UCSD-AML1 (cell line): ENCODE data around the gene CYTH1.
"Not testable (repeated sequence)": the region's sequence is repeated elsewhere in the genome, so short reads cannot be mapped to it uniquely, and the experiment has no call there.

Experiments
- DNase-seq: peaks from one replicate; lab custom pipeline; 2025; ENCODE audit not compliant: unreplicated experiment; lab: John Stamatoyannopoulos, UW

The CYTH1 gene

DNA sequence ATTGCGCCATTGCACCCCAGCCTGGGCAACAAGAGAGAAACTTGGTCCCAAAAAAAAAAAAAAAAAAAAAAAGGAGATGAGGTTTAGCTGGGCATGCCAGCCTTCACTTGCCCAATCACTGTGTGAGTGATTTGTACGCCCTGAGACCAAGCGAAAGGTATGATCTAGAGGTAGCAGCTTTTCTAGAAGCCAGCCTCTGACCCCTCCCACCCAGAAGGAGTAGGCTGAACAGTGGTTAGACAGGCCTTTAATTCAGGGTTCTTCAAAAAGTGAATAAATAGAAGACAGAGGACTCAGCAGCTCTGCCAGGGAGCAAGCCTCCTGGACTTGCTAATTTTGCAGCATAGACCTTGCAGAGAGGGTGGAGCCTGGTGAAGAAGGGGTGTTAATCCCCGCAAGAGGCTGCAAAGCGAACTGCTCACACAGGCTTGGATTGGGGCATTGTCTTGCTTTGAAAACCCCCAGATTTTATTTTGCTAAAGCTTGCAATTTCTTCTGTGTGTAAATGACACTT lies 7.1 kb upstream of the CYTH1 start:
- DNase-seq, result no peak

DNA sequence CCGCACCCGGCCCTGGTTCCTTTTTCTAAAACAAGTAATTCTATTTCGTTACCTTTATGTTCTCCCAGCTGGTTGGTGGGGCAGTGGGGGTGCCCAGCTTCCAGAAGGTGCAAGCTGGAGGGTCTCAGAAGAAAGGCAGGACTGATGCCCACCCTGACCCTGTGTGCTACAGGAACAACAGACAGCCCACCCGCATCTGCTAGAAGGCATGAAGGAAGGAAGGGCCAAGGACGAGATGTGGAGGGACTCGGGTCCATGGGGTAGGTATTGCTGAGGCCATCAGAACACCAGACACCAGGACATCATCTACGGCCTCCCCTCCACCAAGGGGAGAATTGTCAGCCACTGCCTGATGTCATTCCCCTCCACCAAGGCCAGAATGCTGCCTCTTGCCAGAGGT lies 6.4 kb upstream of the CYTH1 start:
- DNase-seq, result no peak

DNA sequence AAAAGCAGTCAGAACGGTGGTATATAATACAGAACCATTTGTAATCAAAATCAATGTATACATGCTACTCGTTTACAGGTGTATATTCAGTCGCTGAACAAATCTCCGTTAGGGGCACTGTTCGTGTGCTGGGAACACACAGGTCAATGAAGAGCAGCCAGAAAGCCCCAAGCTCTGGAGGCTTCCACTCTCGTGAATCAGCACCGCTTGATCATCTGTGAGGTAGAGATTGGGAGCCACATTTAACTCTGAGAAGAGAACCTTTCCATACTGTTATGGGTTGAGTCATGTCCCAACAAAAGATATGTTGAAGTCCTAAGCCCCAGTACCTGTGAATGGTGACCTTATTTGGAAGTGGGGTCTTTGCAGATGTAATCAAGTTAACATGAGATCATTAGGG lies 5.4 kb upstream of the CYTH1 start:
- no peak for DNase-seq

DNA sequence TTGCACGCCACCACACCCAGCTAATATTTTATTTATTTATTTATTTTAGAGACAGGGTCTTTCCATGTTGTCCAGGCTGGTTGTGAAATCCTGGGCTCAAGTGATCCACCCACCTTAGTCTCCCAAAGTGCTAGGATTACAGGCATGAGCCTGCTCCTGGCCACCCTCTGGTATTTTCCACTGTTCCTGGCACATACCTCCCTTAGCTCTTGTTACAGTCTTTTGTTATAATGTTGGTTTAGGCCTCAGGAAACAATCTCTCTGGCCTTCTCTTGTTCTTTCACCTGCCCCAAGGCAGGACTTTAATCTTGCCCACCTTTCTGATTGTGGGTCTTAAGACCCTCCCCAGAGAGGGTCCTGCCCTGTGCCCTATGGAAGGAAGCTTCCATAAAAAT lies 3.6 kb upstream of the CYTH1 start:
- no peak for DNase-seq

DNA sequence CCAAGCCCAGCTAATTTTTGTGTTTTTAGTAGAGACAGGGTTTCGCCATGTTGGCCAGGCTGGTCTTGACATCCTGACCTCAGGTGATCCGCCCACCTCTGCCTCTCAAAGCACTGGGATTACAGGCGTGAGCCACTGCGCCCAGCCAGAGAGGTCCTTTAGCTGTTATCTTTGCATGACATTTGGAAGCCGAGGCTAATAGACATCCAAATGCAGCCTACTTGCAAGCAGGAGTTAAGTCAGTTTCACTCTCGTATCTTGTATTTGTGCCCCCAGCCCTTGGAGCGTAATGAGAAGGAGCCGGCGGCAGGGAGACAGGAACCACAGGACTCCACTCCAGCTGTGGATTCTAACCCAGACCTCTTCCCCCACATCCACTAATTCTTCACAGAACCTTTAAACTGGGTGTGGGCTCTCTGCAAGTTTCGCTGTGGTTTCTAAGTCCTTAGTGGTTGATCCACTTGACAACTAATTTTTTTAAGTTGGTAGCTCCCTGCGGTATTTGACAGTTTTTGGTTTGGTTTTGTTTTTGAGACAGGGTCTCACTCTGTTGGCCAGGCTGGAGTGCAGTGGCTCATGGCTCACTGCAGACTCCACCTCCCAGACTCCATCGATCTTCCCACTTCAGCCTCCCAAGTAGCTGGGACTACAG lies 3.1 kb upstream of the CYTH1 start:
- DNase-seq, result no peak

DNA sequence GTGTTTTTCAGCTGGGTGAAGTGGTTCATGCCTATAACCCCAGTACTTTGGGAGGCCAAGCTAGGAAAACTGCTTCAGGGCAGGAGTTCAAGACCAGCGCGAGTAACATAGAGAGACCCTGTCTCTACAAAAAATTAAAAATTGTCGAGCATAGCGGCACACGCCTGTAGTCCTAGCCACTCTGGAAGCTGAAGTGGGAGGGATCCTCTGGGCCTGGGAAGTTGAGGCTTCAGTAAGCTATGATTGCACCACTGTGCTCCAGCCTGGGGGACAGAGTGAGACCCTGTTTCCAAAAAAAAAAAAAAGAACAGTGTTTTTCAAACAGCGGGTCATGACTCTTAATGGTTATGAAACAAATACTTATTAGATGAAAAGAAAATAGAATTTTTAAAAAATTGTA lies 2.3 kb upstream of the CYTH1 start:
- DNase-seq, result no peak

DNA sequence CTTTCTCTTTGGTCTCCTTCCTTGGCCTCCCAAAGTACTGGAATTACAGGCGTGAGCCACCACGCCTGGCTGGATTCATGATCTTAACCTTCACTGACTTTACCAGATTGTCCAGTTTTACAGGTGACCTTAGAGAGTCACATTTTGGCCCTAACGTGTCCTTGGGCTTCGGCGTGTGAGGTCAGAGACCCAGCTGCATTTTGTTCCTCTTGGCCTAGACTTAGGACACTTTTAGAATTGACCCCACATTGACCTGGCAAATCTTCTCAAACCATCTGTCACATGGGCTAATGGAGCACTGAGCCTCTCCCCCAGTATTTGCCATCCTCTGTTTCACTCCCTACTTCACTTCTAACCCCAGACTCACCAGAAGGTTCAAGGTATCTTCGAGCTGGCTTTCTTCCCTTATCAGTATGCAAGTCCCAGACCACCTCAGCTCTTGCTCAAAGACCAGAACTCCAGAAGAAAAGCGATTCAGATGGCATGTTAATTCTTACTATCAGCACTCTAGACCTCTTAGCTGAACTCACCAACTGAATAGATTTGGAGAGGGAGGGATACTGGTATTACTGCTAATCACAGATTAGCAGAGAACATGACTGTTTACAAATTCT lies 1.7 kb upstream of the CYTH1 start:
- DNase-seq, result no peak

DNA sequence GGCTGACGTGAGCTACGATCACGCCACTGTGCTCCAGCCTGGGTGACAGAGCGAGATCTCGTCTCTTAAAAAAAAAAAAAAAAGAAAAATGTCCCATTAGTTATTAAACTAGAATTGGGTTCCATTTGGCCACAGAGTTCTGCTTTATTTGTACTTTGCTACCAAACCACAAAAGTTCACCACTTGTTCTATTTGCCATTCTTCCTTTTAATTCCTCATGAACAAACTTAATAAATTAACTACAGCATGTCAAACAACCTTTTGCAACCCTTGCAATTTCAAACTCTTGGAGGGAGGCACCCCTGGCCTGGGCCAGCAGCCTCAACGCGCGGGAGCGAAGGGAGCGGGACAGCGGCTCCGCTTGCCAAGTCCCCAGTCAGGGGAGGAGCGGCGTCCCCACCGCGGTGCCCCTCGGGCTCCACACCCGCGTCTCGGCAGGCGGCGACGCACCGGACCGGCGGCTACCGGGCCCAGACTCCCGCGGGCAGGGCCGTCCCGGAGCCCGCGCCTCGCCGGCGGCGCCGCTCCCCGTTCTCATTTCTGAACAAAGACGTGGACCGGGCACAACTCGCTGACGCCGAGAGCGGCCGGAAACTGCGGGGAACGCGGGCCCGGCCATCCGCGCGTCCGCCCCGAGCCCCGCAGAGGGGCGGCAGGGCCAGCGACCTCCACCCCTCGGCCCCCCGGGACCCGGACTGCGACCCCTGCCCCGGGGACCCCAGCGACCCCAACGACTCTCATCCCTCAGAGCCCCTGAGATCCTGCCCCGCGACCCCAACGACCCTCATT lies 775 bp downstream of the CYTH1 start:
- no peak for DNase-seq

DNA sequence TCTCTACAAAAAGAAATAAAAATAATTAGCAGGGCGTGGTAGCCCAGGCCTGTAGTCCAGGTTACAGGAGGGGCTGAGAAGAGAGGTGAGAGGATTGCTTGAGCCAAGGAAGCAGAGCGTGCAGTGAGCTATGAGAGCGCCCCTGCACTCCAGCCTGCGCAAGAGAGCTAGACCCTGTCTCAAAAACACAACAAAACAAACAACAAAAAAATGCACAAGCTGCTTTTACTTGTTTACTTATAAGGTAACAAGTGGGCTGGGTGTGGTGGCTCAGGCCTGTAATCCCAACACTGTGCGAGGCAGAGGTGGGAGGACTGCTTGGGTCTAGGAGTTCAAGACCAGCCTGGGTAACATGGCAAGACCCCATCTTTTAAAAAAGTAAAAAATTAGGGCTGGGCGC lies 1.7 kb downstream of the CYTH1 start:
- DNase-seq, result no peak

DNA sequence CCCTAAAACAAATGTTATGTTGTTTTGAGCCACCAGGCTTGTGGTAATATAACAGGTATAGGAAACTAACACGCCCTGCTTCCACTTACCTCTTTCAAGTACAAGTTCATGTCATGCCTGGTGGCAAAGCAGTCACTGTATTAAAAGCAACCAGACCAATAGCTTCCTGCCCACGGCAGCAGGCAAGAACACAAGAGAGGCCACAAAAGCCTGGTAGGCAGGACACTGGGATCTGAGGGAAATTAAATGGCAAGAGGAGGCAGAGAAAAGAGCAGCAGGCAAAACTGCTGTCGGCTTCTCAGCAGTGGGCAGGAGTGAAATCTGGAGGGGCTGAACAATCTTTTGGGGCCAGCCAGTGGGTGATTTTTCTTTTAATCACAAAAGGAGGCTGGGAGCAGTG lies 2.2 kb downstream of the CYTH1 start:
- peak; percentile 32 for DNase-seq

DNA sequence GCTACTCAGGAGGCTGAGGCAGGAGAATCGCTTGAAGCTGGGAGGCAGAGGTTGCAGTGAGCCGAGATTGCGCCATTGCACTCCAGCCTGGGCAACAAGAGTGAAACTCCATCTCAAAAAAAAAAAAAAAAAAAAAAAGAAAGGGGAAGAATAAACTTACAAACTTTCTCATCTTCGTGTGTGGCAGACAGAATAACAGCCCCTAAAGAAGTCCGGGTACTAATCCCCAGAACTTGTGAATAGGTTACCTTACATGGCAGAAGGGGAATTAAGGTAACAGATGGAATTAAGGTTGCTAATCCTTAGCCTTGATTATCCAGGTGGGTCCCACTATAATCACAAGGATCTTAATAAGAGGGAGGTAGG lies 2.8 kb downstream of the CYTH1 start:
- not testable (repeated sequence) for DNase-seq

DNA sequence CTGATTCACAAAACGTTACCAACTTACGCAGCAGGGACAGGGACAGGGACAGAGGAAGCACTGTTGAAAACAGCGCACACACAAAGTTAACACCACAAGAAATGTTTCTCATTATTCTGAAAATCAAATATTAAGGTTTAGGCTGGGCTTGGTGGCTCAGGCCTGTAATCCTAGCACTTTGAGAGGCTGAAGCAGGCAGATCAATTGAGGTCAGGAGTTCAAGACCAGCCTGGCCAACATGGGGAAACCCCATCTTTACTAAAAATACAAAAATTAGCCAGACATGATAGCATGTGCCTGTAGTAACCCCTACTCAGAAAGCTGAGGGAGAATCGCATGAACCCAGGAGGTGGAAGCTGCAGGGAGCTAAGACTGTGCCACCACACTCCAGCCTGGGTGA lies 4.2 kb downstream of the CYTH1 start:
- DNase-seq, result no peak

DNA sequence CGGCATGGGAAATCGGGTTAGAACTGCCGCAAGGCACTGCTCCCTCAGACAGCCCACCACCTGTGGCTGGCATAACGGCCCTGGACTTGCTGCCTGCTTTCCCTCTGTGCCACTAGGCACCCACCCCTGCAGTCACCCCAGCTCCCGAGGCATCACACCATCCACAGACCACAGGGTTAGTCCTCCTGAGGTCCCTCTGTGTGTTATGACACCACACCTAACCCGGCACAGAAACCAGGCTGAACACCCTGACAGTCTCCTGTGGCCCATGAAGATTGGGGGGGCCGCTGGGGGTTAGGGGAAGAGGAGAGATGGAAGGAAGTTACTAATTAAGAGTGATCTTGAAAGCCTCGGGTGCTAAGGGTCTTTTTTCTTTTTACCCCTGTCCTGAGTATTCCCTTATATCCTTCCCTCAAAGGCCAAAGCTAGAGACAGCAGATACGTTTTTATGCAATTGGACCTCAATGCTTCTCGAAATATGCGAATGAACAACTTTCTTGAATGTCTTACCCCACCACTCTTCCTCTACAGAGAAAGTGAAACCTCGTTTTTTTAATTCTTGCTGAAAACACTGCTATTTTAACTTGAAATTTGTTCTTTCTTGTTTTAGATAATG lies 7.0 kb downstream of the CYTH1 start:
- peak; percentile 29 for DNase-seq

DNA sequence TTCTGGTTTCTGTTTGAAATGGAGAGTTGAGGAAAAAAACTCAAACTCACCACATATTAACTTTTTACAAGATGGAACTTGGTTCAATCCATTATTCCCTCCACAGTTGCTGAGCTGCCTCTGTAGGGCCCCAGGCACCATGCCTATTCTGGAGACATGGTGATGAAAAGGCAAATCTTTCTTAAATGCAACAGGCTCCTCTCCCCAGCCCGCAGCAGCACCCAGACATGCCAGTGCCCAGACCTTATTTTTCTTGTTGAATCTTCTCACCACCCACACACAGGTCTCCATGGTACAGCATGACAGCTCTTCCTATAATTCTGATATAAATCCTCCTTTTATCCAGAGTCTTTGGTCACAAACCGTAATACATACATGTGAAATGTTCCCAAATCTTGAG lies 7.6 kb downstream of the CYTH1 start:
- DNase-seq, result no peak

DNA sequence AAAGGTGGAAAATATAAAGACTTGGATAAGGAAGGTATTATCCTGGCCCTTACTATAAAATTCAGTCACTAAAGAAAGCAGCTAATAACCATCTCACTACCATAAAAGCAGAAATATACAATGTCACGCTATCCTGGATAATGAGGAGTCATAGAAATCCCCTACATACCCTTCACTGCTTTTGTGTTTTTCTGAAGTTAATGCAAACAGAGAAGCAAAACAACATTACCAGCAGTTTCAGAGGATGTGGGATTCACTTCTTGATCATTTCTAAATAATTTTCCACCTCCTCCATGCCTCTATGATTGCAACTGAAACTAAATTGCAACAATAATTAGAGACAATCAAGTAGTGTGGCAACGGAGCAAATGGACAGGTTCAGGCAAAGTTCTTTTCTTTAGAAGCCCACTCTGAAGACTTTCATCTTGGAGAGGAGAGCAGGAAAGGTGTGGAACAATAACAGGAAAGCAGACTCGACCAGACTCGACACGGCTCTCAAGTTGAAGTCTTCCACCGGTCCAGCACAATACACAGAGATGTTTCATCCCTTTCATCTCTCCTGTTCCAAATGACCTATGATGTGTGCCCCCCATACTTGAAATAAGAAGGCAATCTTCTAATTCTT lies 10.2 kb downstream of the CYTH1 start:
- no peak for DNase-seq

DNA sequence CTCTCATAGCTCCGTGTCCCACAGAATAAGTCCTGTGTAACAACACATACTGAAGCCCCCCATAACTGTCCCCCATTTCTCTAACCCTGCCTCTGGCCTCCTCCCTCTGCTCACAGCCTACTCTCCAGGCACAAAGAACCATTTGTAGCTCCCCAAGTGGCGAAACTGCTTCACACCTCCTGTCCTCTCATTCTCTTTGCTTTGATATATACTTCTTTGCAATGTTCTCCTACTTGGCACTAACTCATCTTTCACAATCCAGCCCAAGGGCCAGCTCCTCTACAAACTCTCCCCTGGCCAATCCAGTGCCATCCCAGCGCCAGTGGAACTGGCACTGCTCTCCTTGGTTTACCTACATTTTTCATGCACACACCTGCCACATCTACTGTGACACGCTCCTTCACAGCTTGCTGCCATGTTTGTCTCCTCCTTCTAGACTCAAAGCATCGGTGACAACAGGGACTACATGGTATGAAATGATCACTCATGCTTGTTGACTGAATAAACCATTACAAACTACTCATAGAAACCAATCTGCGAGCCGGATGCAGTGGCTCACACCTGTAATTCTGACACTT lies 12.8 kb downstream of the CYTH1 start:
- DNase-seq, result no peak

DNA sequence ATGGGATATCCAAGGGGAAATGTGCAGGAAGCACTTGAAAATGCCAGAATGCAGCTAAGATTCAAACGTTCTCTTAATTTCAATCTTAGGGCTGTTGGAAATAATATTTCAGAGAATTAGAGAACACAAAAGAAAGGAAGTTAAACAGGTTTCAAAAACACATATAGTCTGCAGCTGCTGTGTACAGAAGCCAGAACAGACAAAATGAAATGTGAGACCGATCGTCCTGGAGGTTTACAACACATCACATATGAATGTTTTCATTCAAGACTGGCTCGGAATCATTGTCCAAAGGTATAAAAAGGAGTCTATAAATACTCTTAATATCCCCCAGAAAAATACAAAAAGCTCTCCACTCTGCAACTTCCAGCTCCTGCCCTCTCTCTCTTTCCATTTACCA lies 14.3 kb downstream of the CYTH1 start:
- DNase-seq, result no peak

DNA sequence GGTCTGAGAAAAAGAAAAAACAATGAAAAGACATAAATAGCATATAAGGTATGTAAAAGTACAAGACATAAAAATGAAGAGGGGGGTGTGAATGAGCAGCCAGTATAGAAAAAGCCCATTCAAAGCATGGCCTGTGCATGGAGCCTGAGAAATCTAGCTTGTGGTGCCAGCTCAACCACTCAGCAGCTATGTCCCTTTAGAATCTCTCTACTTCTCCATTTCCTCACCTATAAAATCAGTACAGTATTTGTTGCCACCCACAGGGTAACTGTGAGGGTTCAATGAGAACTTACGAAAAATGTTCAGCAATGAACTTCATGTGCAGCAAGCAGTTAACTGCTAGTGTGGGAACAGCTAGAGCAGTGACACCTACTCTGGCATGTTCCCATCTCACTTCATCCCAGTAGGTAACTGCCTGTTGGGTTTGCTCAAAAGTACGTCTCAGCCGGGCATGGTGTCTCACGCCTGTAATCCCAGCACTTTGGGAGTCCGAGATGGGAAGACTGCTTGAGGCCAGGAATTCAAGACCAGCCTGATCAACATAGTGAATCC lies 15.3 kb downstream of the CYTH1 start:
- DNase-seq, result no peak

DNA sequence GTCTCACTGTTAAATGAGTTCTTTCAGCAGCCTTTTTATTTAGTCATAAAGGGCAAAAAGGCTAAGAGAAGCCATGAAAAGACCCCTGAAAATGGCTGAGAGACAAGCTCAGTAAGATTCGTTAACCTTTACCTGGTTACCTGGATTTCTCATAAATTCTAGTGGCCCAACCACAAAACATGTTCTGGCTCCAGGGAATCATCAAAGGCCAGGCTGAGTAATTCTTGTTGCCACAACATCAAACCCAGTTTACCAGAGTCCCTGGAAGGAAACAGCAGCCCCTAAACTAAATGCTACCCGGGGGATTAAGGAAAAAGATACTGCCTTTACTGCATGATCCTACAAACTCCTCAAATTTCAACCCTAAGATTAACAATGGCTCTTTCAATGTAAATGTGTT lies 15.8 kb downstream of the CYTH1 start:
- no peak for DNase-seq

DNA sequence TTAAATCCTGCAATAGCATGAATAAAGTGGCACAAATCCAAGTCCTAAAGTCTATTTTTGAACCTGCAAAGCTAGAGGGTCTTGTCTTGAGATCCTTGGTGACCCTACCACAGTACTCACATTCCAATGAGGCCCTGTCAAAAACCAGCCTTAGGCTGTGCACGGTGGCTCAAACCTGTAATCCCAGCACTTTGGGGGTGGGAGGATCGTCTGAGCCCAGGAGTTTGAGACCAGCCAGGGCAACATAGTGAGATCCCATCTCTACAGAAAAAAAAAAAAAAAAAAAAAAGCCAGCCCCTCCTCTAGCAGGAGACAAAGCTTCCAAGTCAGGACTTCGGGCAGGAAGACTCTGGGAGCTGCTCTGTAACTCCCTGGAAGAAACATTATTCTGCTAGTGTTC lies 16.3 kb downstream of the CYTH1 start:
- no peak for DNase-seq

DNA sequence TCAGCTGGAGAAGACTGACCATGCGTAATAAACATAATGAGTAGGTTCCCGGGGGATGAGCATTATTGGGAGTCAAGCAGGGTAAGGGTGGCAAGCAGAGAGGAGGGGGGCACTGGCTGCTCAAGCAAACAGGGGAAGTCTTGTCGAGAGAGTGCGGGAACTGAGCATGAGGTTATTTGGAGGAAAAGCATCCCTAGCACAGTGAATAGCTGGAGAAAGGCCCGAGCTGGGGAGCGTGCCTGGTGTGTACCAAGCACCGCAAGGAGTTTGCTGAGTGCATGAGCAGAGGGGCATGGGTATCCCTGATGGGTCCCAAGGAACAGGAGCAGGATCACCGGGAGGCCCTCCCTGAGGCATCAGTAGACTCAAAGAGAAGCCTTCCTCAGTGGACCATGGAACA lies 17.2 kb downstream of the CYTH1 start:
- no peak for DNase-seq
